Measurements from ENCODE around the gene ERVK3-1.

GRCh38 chr19:58268344-58268743 lies 36.8 kb upstream of the ERVK3-1 start:
- TF ChIP-seq POLR2AphosphoS5 (IDR thresholded peaks at IDR 0.05) (no peak), CTCF (IDR thresholded peaks at IDR 0.05; ENCODE audit: poor library complexity, severe bottlenecking) (no peak), EZH2 (IDR thresholded peaks at IDR 0.05; ENCODE audit: borderline replicate concordance, insufficient read depth, low read length, poor library complexity, severe bottlenecking) (no peak), TAF1 (IDR thresholded peaks at IDR 0.05; ENCODE audit: low read depth) (no peak), RAD21 (conservative IDR thresholded peaks at IDR 0.05) (no peak), EP300 (conservative IDR thresholded peaks at IDR 0.05; ENCODE audit: poor library complexity, severe bottlenecking) (no peak), SMC3 (conservative IDR thresholded peaks at IDR 0.05; ENCODE audit: poor library complexity) (no peak), MXI1 (conservative IDR thresholded peaks at IDR 0.05; ENCODE audit: poor library complexity, severe bottlenecking) (no peak)
